Peyer's patch (tissue), 4 donors: ENCODE measurements around the gene CMTM1. TPM values are rescaled to one million over a fixed set of nuclear protein-coding genes. Genes with fewer than 3 reads are reported as not detected.
A peak's percentile ranks its signal among the peaks of the same experiment; 100 is the strongest.
"Not testable (repeated sequence)": the region's sequence is repeated elsewhere in the genome, so short reads cannot be mapped to it uniquely, and the experiment has no call there.

ENCODE experiments used
- DNase-seq, 3 donors: peaks; one replicate each; pipeline ENCODE4 v3.0.0-alpha.2; 2017 to 2019
- H3K27ac ChIP-seq, 4 donors: fragments of 200-600 bp; sonication (generic); one replicate each; pipeline ENCODE4 v1.5.1; 2016 to 2019
- H3K27me3 ChIP-seq, 2 donors: fragments of 200-600 bp; sonication (generic); one replicate each; pipeline ENCODE4 v1.5.1; 2019
- H3K36me3 ChIP-seq, 3 donors: fragments of 200-600 bp; sonication (generic); one replicate each; pipeline ENCODE4 v1.5.1; 2016 to 2019
- H3K4me1 ChIP-seq, 4 donors: fragments of 200-600 bp; sonication (generic); one replicate each; pipeline ENCODE4 v1.5.1; 2016 to 2019
- H3K4me3 ChIP-seq, 4 donors: fragments of 200-600 bp; sonication (generic); 1 replicate in 3 of 4; 2 replicates in 1 of 4; pipeline ENCODE4 v1.5.1; 2016 to 2019; ENCODE audit warnings: mild to moderate bottlenecking in 1 of 4
- H3K9me3 ChIP-seq, 4 donors: fragments of 200-600 bp; sonication (generic); one replicate each; pipeline ENCODE4 v1.5.1; 2016 to 2019; ENCODE audit warnings: mild to moderate bottlenecking in 1 of 4
- CTCF ChIP-seq, 6 experiments: fragments of 450-650 bp in 4 of 6; fragments of 200-600 bp in 2 of 6; sonication (generic) in 1 of 6; IDR thresholded peaks; one replicate each; pipeline ENCODE4 v1.5.1; 2017 to 2019; ENCODE audit warnings: antibody characterized with exemption in 6 of 6, mild to moderate bottlenecking in 3 of 6, moderate library complexity in 1 of 6
- POLR2A ChIP-seq, 2 donors: fragments of 450-650 bp; IDR thresholded peaks; one replicate each; pipeline ENCODE4 v1.5.1; 2017; ENCODE audit warnings: antibody characterized with exemption in 2 of 2, mild to moderate bottlenecking in 2 of 2, moderate library complexity in 2 of 2
- total RNA-seq, 4 donors: library from RNA; depleted of rRNA; stranded (reverse); fragments of >200 nt; gene quantifications; one replicate each; pipeline ENCODE4 v1.1.0, GENCODE V29; 2016

Gene CMTM1
- total RNA-seq, 4 donors from 2014 or later: 1.4 to 3.6 (median 2.1) TPM; not detected in 1

GRCh38 chr16:66560107-66560506, 6.1 kb upstream of the CMTM1 start:
- TF ChIP-seq POLR2A (IDR thresholded peaks at IDR 0.05) (no peak), CTCF (IDR thresholded peaks at IDR 0.05) (no peak)
- H3K27ac ChIP-seq: no peak overlapping the region
- H3K4me1 ChIP-seq: peaks cover 0 to 4% (median 0%) of the 10 kb centered on the region in 4 donors
- no peaks in the 10 kb centered on the region for H3K9me3 ChIP-seq
- H3K27me3 ChIP-seq: no peaks in the 10 kb centered on the region
- peaks cover 0 to 16% (median 0%) of the 10 kb centered on the region in 3 donors for H3K36me3 ChIP-seq
- no peak for DNase-seq
- H3K4me3 ChIP-seq: no peak overlapping the region

- TF ChIP-seq CTCF (IDR thresholded peaks at IDR 0.05): no peak
- no peak for TF ChIP-seq POLR2A (IDR thresholded peaks at IDR 0.05)
- Histone ChIP-seq H3K4me3 (no peak overlapping the region), H3K4me1 (peaks cover 0 to 4% (median 0%) of the 10 kb centered on the region in 4 donors), H3K27ac (no peak overlapping the region), H3K27me3 (no peaks in the 10 kb centered on the region), H3K9me3 (no peaks in the 10 kb centered on the region), H3K36me3 (peaks cover 0 to 24% (median 0%) of the 10 kb centered on the region in 3 donors)
- DNase-seq: no peak
Observed at GRCh38 chr16:66561381-66562080, 4.7 kb upstream of the CMTM1 start.

GRCh38 chr16:66562409-66562808, 3.8 kb upstream of the CMTM1 start:
- DNase-seq: no peak
- no peak overlapping the region for H3K27ac ChIP-seq
- TF ChIP-seq POLR2A (IDR thresholded peaks at IDR 0.05) (no peak), CTCF (IDR thresholded peaks at IDR 0.05) (peak in 2 of 6 experiments; percentile 14 to 24)
- H3K9me3 ChIP-seq: no peaks in the 10 kb centered on the region
- no peak overlapping the region for H3K4me3 ChIP-seq
- no peaks in the 10 kb centered on the region for H3K27me3 ChIP-seq
- H3K36me3 ChIP-seq: peaks cover 0 to 33% (median 0%) of the 10 kb centered on the region in 3 donors
- H3K4me1 ChIP-seq: peaks cover 0 to 4% (median 0%) of the 10 kb centered on the region in 4 donors

GRCh38 chr16:66562986-66563385, 3.3 kb upstream of the CMTM1 start:
- H3K4me1 ChIP-seq: peaks cover 0 to 4% (median 0%) of the 10 kb centered on the region in 4 donors
- no peaks in the 10 kb centered on the region for H3K9me3 ChIP-seq
- H3K4me3 ChIP-seq: no peak overlapping the region
- H3K27me3 ChIP-seq: no peaks in the 10 kb centered on the region
- TF ChIP-seq POLR2A (IDR thresholded peaks at IDR 0.05) (no peak), CTCF (IDR thresholded peaks at IDR 0.05) (no peak)
- DNase-seq: no peak
- H3K27ac ChIP-seq: no peak overlapping the region
- H3K36me3 ChIP-seq: peaks cover 0 to 33% (median 0%) of the 10 kb centered on the region in 3 donors

- H3K27me3 ChIP-seq: no peaks in the 10 kb centered on the region
- no peak for TF ChIP-seq POLR2A (IDR thresholded peaks at IDR 0.05)
- TF ChIP-seq CTCF (IDR thresholded peaks at IDR 0.05): no peak
- H3K27ac ChIP-seq: no peak overlapping the region
- no peak overlapping the region for H3K4me3 ChIP-seq
- peaks cover 0 to 4% (median 0%) of the 10 kb centered on the region in 4 donors for H3K4me1 ChIP-seq
- DNase-seq: no peak
- H3K9me3 ChIP-seq: no peaks in the 10 kb centered on the region
- H3K36me3 ChIP-seq: peaks cover 0 to 28% (median 0%) of the 10 kb centered on the region in 3 donors
Observed at GRCh38 chr16:66563574-66564334, 2.5 kb upstream of the CMTM1 start.

- not testable (repeated sequence) for DNase-seq, H3K27me3 ChIP-seq, H3K4me3 ChIP-seq, H3K4me1 ChIP-seq, H3K27ac ChIP-seq, H3K9me3 ChIP-seq
- H3K36me3 ChIP-seq: peaks cover 0 to 28% (median 0%) of the 10 kb centered on the region in 3 donors
Observed at GRCh38 chr16:66567270-66567669, 1.0 kb downstream of the CMTM1 start.
